ENCODE results near the gene GCM1. TPM values are rescaled to one million over a fixed set of nuclear protein-coding genes. Genes with fewer than 3 reads are reported as not detected.

GCM1 gene
- total RNA-seq, 4 donors from 2014 or later = not detected

- intact Hi-C loops (cut with DNase I; ENCODE audit: low total_unique reads) = no loop called here
- Histone ChIP-seq H3K4me1 (no peaks in the 10 kb centered on the region), H3K9me3 (no peaks in the 10 kb centered on the region), H3K27me3 (no peaks in the 10 kb centered on the region), H3K36me3 (no peaks in the 10 kb centered on the region), H3K4me3 (no peak overlapping the region), H3K27ac (no peak overlapping the region)
- TF ChIP-seq CTCF (IDR thresholded peaks at IDR 0.05) (no peak), POLR2A (IDR thresholded peaks at IDR 0.05) (no peak)
- DNase-seq = no peak
Measured at GRCh38 chr6:53109612-53110011, 39.0 kb downstream of the GCM1 start.

GRCh38 chr6:53107091-53107490, 41.5 kb downstream of the GCM1 start:
- no peaks in the 10 kb centered on the region for H3K36me3 ChIP-seq
- H3K27me3 ChIP-seq = no peaks in the 10 kb centered on the region
- TF ChIP-seq CTCF (IDR thresholded peaks at IDR 0.05) = no peak
- TF ChIP-seq POLR2A (IDR thresholded peaks at IDR 0.05) = no peak
- intact Hi-C loops (cut with DNase I; ENCODE audit: low total_unique reads) = no loop called here
- DNase-seq = no peak
- H3K9me3 ChIP-seq = no peaks in the 10 kb centered on the region
- no peak overlapping the region for H3K4me3 ChIP-seq
- no peak overlapping the region for H3K27ac ChIP-seq
- no peaks in the 10 kb centered on the region for H3K4me1 ChIP-seq

- Histone ChIP-seq H3K9me3 (no peaks in the 10 kb centered on the region), H3K27ac (no peak overlapping the region), H3K4me3 (no peak overlapping the region), H3K27me3 (no peaks in the 10 kb centered on the region), H3K36me3 (no peaks in the 10 kb centered on the region), H3K4me1 (no peaks in the 10 kb centered on the region)
- no peak for DNase-seq
- TF ChIP-seq POLR2A (IDR thresholded peaks at IDR 0.05) = no peak
- TF ChIP-seq CTCF (IDR thresholded peaks at IDR 0.05) = no peak
- intact Hi-C loops (cut with DNase I; ENCODE audit: low total_unique reads) = no loop called here
Measured at GRCh38 chr6:53104916-53105315, 43.7 kb downstream of the GCM1 start.

- no peak overlapping the region for H3K27ac ChIP-seq
- no peak overlapping the region for H3K4me3 ChIP-seq
- intact Hi-C loops (cut with DNase I; ENCODE audit: low total_unique reads) = no loop called here
- TF ChIP-seq POLR2A (IDR thresholded peaks at IDR 0.05) (no peak), CTCF (IDR thresholded peaks at IDR 0.05) (no peak)
- DNase-seq = no peak
- H3K27me3 ChIP-seq = no peaks in the 10 kb centered on the region
- H3K4me1 ChIP-seq = no peaks in the 10 kb centered on the region
- no peaks in the 10 kb centered on the region for H3K36me3 ChIP-seq
- no peaks in the 10 kb centered on the region for H3K9me3 ChIP-seq
Measured at GRCh38 chr6:53103993-53104675, 44.5 kb downstream of the GCM1 start.

- no peak overlapping the region for H3K4me3 ChIP-seq
- intact Hi-C loops (cut with DNase I; ENCODE audit: low total_unique reads) = no loop called here
- H3K36me3 ChIP-seq = no peaks in the 10 kb centered on the region
- TF ChIP-seq POLR2A (IDR thresholded peaks at IDR 0.05) (no peak), CTCF (IDR thresholded peaks at IDR 0.05) (no peak)
- no peaks in the 10 kb centered on the region for H3K4me1 ChIP-seq
- H3K9me3 ChIP-seq = no peaks in the 10 kb centered on the region
- no peak overlapping the region for H3K27ac ChIP-seq
- no peaks in the 10 kb centered on the region for H3K27me3 ChIP-seq
- no peak for DNase-seq
Measured at GRCh38 chr6:53101006-53101405, 47.6 kb downstream of the GCM1 start.

Measured in uterus (tissue), 4 donors.